HL-60 (cell line): ENCODE measurements around the gene GNAS.

Source experiments
- GABPA ChIP-seq: IDR thresholded peaks from 2 replicates; pipeline ENCODE4 v1.6.1; 2012; ENCODE audit warnings: low read depth
- POLR2AphosphoS5 ChIP-seq: IDR thresholded peaks from 2 replicates; pipeline ENCODE4 v1.6.1; 2012; ENCODE audit warnings: low read depth
- TF ChIP-seq, protein P1 (sequence below): IDR thresholded peaks from one replicate; pipeline ENCODE4 v1.5.1; 2011; ENCODE audit warnings: low read length, control low read depth, inconsistent platforms; ENCODE audit not compliant: insufficient read depth

GRCh38 chr20:58818586-58819285, 33.8 kb upstream of the GNAS start:
- TF ChIP-seq, protein P1, sequence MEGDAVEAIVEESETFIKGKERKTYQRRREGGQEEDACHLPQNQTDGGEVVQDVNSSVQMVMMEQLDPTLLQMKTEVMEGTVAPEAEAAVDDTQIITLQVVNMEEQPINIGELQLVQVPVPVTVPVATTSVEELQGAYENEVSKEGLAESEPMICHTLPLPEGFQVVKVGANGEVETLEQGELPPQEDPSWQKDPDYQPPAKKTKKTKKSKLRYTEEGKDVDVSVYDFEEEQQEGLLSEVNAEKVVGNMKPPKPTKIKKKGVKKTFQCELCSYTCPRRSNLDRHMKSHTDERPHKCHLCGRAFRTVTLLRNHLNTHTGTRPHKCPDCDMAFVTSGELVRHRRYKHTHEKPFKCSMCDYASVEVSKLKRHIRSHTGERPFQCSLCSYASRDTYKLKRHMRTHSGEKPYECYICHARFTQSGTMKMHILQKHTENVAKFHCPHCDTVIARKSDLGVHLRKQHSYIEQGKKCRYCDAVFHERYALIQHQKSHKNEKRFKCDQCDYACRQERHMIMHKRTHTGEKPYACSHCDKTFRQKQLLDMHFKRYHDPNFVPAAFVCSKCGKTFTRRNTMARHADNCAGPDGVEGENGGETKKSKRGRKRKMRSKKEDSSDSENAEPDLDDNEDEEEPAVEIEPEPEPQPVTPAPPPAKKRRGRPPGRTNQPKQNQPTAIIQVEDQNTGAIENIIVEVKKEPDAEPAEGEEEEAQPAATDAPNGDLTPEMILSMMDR = no peak
- TF ChIP-seq POLR2AphosphoS5 (no peak), GABPA (no peak)
